RWPE2 (cell line): ENCODE results near the gene PTPRN2.
"Not testable (repeated sequence)": the region's sequence is repeated elsewhere in the genome, so short reads cannot be mapped to it uniquely, and the experiment has no call there.

Experiments used
- ATAC-seq: fragments of 200-7000 bp; cut with Tn5 transposase; 3 replicates; pipeline ENCODE4 v1.9.1; 2021; ENCODE audit warnings: low read depth
- DNase-seq: peaks from one replicate; pipeline ENCODE4 v3.0.0-alpha.2; 2020; ENCODE audit warnings: low spot score
- H3K27ac ChIP-seq: fragments of 450-650 bp; 2 replicates; pipeline ENCODE4 v1.5.1; 2017; ENCODE audit warnings: mild to moderate bottlenecking; ENCODE audit not compliant: poor library complexity, severe bottlenecking
- H3K27me3 ChIP-seq: fragments of 250-450 bp; sonication (Bioruptor Pico); 2 replicates; pipeline ENCODE4 v1.5.1; 2021; ENCODE audit warnings: mild to moderate bottlenecking, moderate library complexity; ENCODE audit not compliant: insufficient read depth, poor library complexity, severe bottlenecking
- H3K36me3 ChIP-seq: fragments of 250-450 bp; sonication (Bioruptor Pico); 2 replicates; pipeline ENCODE4 v1.5.1; 2020; ENCODE audit warnings: low read depth, mild to moderate bottlenecking, moderate library complexity
- H3K4me1 ChIP-seq: fragments of 250-450 bp; sonication (Bioruptor Pico); 2 replicates; pipeline ENCODE4 v1.5.1; 2021; ENCODE audit warnings: mild to moderate bottlenecking, moderate library complexity; ENCODE audit not compliant: insufficient read depth, poor library complexity, severe bottlenecking
- H3K4me3 ChIP-seq: fragments of 250-450 bp; sonication (Bioruptor Pico); 2 replicates; pipeline ENCODE4 v1.5.1; 2021; ENCODE audit warnings: mild to moderate bottlenecking, moderate library complexity; ENCODE audit not compliant: severe bottlenecking
- H3K9me3 ChIP-seq: fragments of 250-450 bp; sonication (Bioruptor Pico); 2 replicates; pipeline ENCODE4 v1.5.1; 2021; ENCODE audit warnings: mild to moderate bottlenecking, moderate library complexity; ENCODE audit not compliant: severe bottlenecking
- CTCF ChIP-seq: fragments of 450-650 bp; IDR thresholded peaks from one replicate; pipeline ENCODE4 v1.5.1; 2017; ENCODE audit warnings: mild to moderate bottlenecking, moderate library complexity; ENCODE audit not compliant: poor library complexity, severe bottlenecking

PTPRN2 gene

GRCh38 chr7:157495177-157495553 is 1092.5 kb downstream of the PTPRN2 start:
- H3K27ac ChIP-seq, result no peak overlapping the region
- H3K9me3 ChIP-seq, result no peaks in the 10 kb centered on the region
- no peaks in the 10 kb centered on the region for H3K36me3 ChIP-seq
- no peak for DNase-seq
- ATAC-seq, result no peak
- H3K4me1 ChIP-seq, result peaks cover 6% of the 10 kb centered on the region
- H3K27me3 ChIP-seq, result no peaks in the 10 kb centered on the region
- no peak overlapping the region for H3K4me3 ChIP-seq
- TF ChIP-seq CTCF, result no peak

GRCh38 chr7:157494506-157495176 is 1093.0 kb downstream of the PTPRN2 start:
- ATAC-seq, result no peak
- TF ChIP-seq CTCF, result no peak
- H3K27me3 ChIP-seq, result no peaks in the 10 kb centered on the region
- no peaks in the 10 kb centered on the region for H3K36me3 ChIP-seq
- H3K9me3 ChIP-seq, result no peaks in the 10 kb centered on the region
- no peak for DNase-seq
- peaks cover 8% of the 10 kb centered on the region for H3K4me1 ChIP-seq
- H3K27ac ChIP-seq, result no peak overlapping the region
- no peak overlapping the region for H3K4me3 ChIP-seq

- H3K27me3 ChIP-seq, result no peaks in the 10 kb centered on the region
- no peak overlapping the region for H3K4me3 ChIP-seq
- DNase-seq (no peak), ATAC-seq (no peak)
- H3K36me3 ChIP-seq, result no peaks in the 10 kb centered on the region
- no peaks in the 10 kb centered on the region for H3K9me3 ChIP-seq
- no peak for TF ChIP-seq CTCF
- H3K4me1 ChIP-seq, result peaks cover 8% of the 10 kb centered on the region
- H3K27ac ChIP-seq, result no peak overlapping the region
These were observed 1093.8 kb downstream of the PTPRN2 start for GRCh38 chr7:157493776-157494175.

- ATAC-seq (peak; percentile 9; the same call in 1 of the 3 replicates), DNase-seq (no peak)
- Histone ChIP-seq H3K9me3 (no peaks in the 10 kb centered on the region), H3K4me3 (no peak overlapping the region), H3K27me3 (no peaks in the 10 kb centered on the region), H3K4me1 (peaks cover 8% of the 10 kb centered on the region), H3K36me3 (no peaks in the 10 kb centered on the region), H3K27ac (no peak overlapping the region)
- TF ChIP-seq CTCF, result no peak
These were observed 1094.6 kb downstream of the PTPRN2 start for GRCh38 chr7:157493017-157493416.

GRCh38 chr7:157490465-157490912 is 1097.1 kb downstream of the PTPRN2 start:
- H3K4me3 ChIP-seq, result no peak overlapping the region
- H3K4me1 ChIP-seq, result peaks cover 8% of the 10 kb centered on the region
- H3K36me3 ChIP-seq, result no peaks in the 10 kb centered on the region
- TF ChIP-seq CTCF, result no peak
- no peaks in the 10 kb centered on the region for H3K27me3 ChIP-seq
- no peak for DNase-seq
- H3K27ac ChIP-seq, result no peak overlapping the region
- ATAC-seq, result peak; percentile 85
- no peaks in the 10 kb centered on the region for H3K9me3 ChIP-seq

GRCh38 chr7:157489870-157490269 is 1097.8 kb downstream of the PTPRN2 start:
- not testable (repeated sequence) for H3K4me1 ChIP-seq, H3K9me3 ChIP-seq, H3K27me3 ChIP-seq, H3K4me3 ChIP-seq, H3K27ac ChIP-seq, DNase-seq, ATAC-seq, H3K36me3 ChIP-seq
